ENCODE results near the gene MRPL16.

GRCh38 chr11:59839615-59840014 is 29.0 kb upstream of the MRPL16 start:
- TF ChIP-seq CTCF (IDR thresholded peaks at IDR 0.05; ENCODE audit: borderline replicate concordance, extremely low read depth, low read length, poor library complexity, severe bottlenecking): no peak
- no peak for TF ChIP-seq EZH2 (IDR thresholded peaks at IDR 0.05; ENCODE audit: borderline replicate concordance, low read depth, low read length, severe bottlenecking)

All from DND-41 (cell line).